HG02763 (cell line): ENCODE measurements around the gene ACLY.
"Not testable (repeated sequence)": the region's sequence is repeated elsewhere in the genome, so short reads cannot be mapped to it uniquely, and the experiment has no call there.

Experiments used
- ATAC-seq: cut with Tn5 transposase; IDR thresholded peaks from one replicate; pipeline ENCODE4 v1.9.1; 2021; ENCODE audit warnings: mild to moderate bottlenecking, moderate library complexity; ENCODE audit not compliant: unreplicated experiment

The ACLY gene

DNA sequence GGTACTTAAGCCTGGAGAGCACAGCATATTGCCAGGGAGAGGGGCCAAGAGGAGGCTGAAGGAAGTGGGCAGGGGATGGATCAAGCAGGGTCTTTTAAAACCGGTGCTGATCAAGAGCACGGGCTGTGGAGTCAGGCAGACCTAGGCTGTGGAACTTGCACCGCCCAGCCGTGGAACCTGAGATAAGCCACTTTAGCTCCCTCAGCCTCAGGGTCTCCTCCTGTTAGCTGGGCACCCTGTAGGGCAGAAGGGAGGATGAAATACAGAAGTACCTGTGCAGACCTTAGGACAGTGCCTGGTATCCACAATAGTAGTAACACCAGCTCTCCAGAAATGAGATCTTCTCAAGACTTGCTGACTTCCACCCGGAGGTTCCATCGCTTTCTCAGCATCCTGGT, 20.9 kb upstream of the ACLY start:
- ATAC-seq: no peak

GRCh38 chr17:41939044-41939692, 20.4 kb upstream of the ACLY start:
- ATAC-seq: no peak

- no peak for ATAC-seq
Measured at GRCh38 chr17:41937970-41938954, 19.5 kb upstream of the ACLY start.

DNA sequence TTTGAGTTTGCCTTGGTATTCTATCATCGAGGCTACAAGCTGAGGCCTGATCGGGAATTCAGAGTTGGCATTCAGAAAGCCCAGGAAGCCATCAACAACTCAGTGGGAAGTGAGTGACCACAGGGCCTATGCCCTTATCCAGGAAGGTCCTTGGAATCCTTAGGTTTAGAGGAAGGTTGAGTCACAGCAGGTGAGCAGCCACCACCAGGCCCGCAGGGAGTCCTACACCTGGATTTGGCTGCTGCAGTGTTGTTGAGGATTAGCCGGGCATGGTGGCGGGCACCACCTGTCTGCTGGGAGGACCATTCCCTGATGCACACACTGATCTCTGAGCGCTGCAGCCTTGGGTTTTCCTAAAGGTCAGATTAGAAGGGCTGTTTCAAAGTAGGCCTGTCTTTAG, 16.9 kb upstream of the ACLY start:
- no peak for ATAC-seq

DNA sequence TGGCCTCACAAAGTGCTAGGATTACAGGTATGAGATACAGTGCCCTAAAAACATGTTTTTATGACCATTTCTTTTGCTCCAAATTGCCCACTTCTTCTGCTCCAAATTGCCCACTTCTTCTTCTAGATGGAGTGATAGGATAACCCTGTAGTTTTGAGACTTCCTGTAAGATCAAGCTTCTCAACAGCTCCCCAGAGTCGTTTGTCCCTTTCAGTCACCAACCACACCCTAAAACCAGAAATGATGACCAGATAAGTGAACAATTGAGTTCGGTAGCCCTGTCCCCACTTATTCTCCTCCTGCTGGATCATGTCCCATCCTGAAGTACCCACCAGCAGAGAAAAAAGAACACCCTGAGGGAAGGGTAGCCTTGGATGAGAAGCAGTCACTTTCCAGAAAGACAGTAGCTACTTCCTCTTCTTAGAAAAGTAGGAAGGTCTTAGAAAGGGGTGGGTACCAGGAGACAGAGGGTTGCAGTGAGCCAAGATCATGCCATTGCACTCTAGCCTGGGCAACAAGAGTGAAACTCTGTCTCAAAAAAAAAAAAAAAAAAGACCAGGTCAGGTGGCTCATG, 14.2 kb upstream of the ACLY start:
- ATAC-seq: no peak

- not testable (repeated sequence) for ATAC-seq
Measured at GRCh38 chr17:41931715-41932114, 13.0 kb upstream of the ACLY start.

GRCh38 chr17:41930833-41931156, 12.0 kb upstream of the ACLY start:
- ATAC-seq: peak; percentile 23

GRCh38 chr17:41930009-41930832, 11.5 kb upstream of the ACLY start, which contains the start of gene ODAD4:
TSS of gene ODAD4 (plus strand) at chr17:41930617. CDS start at chr17:41930724, 107 bp downstream.
- ATAC-seq: peak; percentile 91

DNA sequence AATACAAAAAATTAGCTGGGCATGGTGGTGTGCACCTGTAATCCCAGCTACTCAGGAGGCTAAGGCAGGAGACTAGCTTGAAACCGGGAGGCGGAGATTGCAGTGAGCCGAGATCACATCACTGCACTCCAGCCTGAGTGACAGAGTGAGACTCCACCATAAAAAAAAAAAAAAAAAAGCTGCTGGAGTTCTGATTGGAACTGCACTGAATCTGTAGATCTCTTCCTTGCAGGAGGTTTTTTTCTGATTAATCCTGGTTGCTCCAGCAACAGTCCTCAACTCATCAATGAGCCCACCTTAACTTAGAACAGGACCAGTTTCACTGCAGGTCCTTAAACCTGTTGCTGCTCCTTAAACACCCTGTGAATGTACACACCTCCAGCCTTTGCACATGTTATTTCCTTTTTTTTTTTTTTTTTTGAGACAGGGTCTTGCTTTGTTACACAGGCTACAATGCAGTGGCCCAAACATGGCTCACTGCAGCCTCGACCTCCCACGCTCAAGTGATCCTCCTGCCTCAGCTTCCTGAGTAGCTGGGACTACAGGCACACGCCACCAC, 10.0 kb upstream of the ACLY start:
- ATAC-seq: no peak

DNA sequence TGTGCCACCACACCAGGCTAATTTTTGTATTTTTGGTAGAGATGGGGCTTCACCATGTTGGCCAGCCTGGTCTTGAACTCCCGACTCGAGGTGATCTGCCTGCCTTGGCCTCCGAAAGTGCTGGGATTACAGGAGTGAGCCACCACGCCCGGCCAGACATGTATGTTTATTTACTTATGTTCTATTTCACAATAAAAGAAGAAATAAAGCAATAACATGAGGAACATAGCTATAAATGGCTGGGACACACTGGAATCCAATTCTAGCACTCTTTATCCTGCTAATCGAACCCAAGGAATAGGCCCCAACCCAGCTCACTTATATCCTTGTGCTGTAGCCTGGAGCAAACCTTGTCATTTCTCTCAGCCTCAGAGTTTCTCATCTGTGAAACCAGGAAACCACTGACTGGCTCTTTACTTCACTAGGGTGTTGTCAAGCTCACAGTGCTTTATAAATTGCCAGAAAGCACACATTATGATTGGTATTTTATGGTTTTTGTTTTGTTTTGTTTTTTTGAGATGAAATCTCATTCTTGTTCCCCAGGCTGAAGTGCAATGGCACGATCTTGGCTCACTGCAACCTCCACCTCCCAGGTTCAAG, 7.3 kb upstream of the ACLY start:
- no peak for ATAC-seq

- ATAC-seq: no peak
Measured at GRCh38 chr17:41920580-41920955, 1.8 kb upstream of the ACLY start.

DNA sequence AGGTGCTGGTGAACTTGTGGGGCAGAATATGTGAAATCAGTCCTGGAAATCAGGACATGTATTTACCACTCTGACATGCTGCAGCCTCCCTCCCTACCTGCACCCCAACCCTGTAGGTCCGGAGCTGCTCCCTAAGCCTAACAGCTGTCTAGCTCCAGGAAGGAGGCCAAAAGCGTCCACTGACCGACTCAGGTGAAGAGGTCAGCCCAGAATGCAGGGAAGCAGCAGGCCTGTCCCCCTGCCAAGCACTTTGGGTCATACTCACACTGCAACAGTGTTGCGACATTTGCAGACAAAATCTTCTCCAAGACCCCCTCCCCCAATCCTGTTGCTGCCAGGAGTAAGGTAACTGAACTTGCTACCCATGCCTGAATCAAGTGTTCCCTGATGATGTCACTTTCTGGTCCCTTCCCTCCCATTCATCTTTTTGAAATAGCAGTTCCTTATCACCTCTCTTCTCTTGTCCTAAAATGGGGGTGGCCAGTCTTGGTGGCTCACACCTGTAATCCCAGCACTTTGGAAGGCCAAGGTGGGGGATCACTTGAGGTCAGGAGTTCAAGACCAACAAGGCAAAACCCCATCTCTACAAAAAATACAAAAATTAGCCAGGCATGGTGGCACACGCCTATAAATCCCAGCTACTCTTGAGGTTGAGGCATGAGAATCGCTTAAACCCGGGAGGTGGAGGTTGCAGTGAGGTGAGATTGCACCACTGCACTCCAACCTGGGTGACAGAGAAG, 1.3 kb upstream of the ACLY start:
- no peak for ATAC-seq

- no peak for ATAC-seq
Measured at GRCh38 chr17:41919165-41919817, 540 bp upstream of the ACLY start.

DNA sequence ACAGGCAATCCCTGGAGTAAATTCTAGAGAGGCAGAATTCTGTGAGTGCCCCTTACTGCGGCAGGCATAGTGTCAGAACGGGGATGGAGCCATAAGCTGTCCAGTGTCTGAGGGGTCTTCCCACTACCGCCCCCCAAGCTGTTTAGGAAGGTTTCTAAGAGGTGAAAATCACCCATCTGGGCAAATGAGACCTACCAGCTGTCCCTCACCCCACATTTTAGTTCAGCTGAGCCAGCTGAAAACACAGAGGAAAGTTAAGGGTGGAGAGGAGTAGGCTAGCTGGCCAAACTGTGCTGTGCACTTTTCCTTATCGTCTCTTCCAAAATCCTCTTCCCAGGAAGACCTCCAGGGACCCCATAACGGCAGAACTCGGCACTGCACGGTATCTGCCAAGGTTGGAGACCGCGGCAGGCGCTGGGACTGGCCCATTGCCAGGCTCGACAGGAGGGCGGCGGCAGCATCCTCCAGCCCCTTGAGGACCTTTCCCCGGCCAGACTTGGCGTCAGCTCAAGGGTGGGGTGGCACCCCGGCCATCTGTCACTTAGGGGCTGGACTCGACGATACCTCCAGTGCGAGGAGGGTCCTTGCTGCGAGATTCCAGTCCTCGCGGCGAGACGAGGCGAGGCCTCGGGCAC, 955 bp downstream of the ACLY start:
- no peak for ATAC-seq

DNA sequence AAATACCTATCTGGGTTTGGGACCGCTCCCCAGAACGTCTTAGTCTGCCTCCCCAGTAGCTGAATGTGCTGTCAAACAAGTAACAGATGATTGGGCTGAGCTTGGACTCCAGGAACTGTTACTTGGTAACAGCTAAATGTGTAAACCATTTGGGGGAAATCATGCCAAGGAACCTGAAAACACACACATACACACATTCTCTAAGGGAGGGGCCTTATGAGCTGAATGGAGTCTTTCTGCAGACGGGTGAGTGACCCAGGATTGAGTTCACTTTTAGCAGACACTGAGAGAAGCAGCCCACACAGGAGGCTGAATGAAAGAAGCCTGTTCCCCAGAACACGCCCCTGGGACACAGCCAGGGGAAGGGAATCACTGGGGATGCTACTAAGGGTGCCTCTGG, 1.6 kb downstream of the ACLY start:
- ATAC-seq: no peak

DNA sequence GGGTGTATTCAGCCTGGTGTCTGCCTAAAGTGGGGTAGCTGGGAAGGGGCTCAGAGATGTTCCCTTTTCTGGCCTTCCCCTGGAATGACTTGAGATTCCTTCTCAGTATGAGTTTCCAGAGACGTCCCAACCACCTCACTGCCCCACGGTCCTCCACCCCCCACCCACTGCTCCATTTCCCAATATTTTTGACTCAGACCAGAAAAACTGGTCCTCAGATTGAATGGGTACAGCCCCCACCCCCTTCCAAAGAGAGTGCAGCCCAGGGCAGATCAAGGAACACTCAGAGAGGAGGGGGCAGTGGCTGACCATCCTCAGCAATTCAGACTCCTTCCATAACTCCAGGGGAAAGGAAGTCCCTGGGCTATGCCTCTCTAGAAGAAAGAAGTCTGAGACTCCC, 3.2 kb downstream of the ACLY start:
- no peak for ATAC-seq

DNA sequence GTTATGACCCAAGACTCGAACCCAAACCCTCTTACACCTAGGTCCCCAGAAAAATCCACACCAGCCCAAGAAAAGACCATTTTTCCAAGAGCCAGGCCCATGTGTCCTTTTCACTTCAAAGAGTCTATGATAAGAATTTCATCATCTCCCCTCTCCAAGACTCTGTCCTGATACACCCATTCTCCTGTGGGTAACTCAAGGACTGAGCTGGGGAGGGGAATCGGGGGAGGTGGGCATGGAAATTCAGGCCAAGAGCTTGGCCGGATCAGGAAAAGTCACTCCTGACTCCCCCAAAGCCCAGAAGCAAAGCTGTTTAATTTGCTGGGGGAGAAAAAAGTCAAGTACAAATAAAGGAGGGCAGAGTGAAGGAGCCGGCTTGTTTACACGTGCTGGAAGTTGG, 3.7 kb downstream of the ACLY start:
- ATAC-seq: no peak

DNA sequence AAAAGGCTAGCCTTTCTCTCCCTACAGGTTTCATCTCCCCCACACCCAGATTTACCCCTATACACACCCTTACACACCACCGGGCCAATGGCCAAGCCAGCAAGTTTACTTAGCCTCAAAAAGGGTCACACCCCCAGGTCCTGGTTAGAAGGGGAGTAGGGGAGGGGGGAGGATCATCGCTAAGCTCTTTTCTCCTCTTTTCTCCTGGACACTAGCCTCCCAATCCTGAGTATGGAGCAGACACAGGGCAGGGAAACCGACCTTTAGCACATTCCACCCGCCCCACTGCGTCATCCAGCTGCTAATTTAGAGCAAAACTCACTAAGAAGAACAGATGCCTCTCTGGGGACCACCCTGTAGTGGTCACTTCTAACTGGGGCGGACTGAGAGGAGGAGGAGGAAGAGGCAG, 4.4 kb downstream of the ACLY start:
- no peak for ATAC-seq

GRCh38 chr17:41913798-41914197, 5.0 kb downstream of the ACLY start:
- ATAC-seq: no peak
